Lower leg skin (tissue), 3 donors: Measurements from ENCODE around the gene CRTC1.

Source experiments
- POLR2A ChIP-seq, 2 donors: fragments of 450-650 bp; IDR thresholded peaks; one replicate each; pipeline ENCODE4 v1.6.1; 2016 to 2017; ENCODE audit warnings: antibody characterized with exemption in 2 of 2, mild to moderate bottlenecking in 1 of 2, moderate library complexity in 1 of 2
- TF ChIP-seq, protein P1 (sequence below), 3 donors: fragments of 450-650 bp; IDR thresholded peaks; one replicate each; pipeline ENCODE4 v1.5.1; 2016; ENCODE audit warnings: antibody characterized with exemption in 3 of 3, mild to moderate bottlenecking in 3 of 3, moderate library complexity in 2 of 3

DNA sequence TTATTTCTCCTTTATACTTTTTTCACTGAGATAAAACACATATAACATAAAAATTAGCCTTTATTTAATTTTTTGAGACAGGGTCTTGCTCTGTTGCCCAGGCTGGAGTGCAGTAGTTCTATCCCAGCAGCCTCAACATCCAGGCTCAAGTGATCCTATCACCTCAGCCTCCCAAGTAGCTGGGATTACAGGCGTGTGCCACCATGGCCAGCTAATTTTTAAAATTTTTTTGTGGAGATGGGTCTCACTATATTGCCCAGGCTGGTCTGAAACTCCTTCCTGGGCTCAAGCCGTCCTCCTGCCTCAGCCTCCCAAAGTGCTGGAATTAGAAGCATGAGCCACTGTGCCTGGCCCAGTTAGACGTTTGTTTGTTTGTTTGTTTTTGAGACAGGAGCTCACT is 28.4 kb downstream of the CRTC1 start:
- TF ChIP-seq, protein P1, sequence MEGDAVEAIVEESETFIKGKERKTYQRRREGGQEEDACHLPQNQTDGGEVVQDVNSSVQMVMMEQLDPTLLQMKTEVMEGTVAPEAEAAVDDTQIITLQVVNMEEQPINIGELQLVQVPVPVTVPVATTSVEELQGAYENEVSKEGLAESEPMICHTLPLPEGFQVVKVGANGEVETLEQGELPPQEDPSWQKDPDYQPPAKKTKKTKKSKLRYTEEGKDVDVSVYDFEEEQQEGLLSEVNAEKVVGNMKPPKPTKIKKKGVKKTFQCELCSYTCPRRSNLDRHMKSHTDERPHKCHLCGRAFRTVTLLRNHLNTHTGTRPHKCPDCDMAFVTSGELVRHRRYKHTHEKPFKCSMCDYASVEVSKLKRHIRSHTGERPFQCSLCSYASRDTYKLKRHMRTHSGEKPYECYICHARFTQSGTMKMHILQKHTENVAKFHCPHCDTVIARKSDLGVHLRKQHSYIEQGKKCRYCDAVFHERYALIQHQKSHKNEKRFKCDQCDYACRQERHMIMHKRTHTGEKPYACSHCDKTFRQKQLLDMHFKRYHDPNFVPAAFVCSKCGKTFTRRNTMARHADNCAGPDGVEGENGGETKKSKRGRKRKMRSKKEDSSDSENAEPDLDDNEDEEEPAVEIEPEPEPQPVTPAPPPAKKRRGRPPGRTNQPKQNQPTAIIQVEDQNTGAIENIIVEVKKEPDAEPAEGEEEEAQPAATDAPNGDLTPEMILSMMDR (IDR thresholded peaks at IDR 0.05), result no peak
- TF ChIP-seq POLR2A (IDR thresholded peaks at IDR 0.05), result no peak
